Nephron progenitor cell (in vitro differentiated cells): ENCODE measurements around the gene MAPK9.

Experiments used
- DNase-seq: peaks from one replicate; pipeline ENCODE4 v3.0.0; 2021
- H3K27ac Mint-ChIP-seq: 2 replicates; pipeline ENCODE4 v1.8.0; 2021; ENCODE audit warnings: mild to moderate bottlenecking, moderate library complexity, mixed read lengths
- H3K27me3 Mint-ChIP-seq: 2 replicates; pipeline ENCODE4 v1.8.0; 2021; ENCODE audit warnings: mild to moderate bottlenecking, low read depth, mixed read lengths; ENCODE audit not compliant: poor library complexity
- H3K36me3 Mint-ChIP-seq: 2 replicates; pipeline ENCODE4 v1.8.0; 2021; ENCODE audit warnings: low read depth, mixed read lengths
- H3K4me1 Mint-ChIP-seq: 2 replicates; pipeline ENCODE4 v1.8.0; 2021; ENCODE audit warnings: mixed read lengths
- H3K4me3 Mint-ChIP-seq: 2 replicates; pipeline ENCODE4 v1.8.0; 2021; ENCODE audit warnings: mild to moderate bottlenecking, moderate library complexity, mixed read lengths
- H3K9me3 Mint-ChIP-seq: 2 replicates; pipeline ENCODE4 v1.8.0; 2021; ENCODE audit warnings: mild to moderate bottlenecking, moderate library complexity, mixed read lengths
- TF ChIP-seq, protein P1 (sequence below): fragments of 200-600 bp; sonication (generic); IDR thresholded peaks from 2 replicates; pipeline ENCODE4 v1.5.0; 2021; ENCODE audit warnings: antibody characterized with exemption

Gene MAPK9

DNA sequence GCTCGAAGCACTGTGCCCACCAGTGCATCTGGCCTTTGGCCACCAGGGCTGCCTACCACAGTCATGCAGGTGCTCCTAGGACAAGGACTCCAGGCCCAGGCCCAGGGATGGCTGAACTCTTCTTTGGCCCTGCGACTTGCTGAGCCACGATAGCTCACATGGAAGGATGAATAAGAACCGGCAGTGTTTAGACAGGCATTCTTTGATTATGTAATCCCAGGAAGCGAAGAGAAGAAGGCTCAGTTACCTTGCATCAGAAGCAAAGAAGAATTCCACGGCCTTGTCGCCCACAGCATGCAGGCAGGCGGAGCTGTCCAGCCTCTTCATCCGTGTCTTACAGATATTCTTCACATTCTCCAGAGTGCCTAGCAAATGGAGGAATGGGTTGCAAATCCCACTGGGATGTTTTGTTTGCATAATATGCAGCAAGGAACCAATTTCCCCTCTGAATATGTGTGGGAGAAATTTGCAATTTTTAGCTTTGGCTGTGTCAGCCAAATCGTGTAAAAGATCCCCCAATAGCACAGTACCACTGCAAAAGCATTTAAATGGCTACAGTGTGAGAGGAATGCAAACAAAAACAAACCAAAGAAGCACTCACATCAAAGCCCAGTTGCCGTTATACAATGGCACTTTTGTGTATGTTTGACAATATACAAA, 32.2 kb upstream of the MAPK9 start:
- Mint-ChIP-seq H3K27me3 (no peaks in the 10 kb centered on the region), H3K4me1 (peaks cover 10% of the 10 kb centered on the region), H3K9me3 (no peaks in the 10 kb centered on the region), H3K36me3 (peaks cover 60% of the 10 kb centered on the region), H3K4me3 (no peak overlapping the region), H3K27ac (peak overlapping the region; percentile 67)
- no peak for DNase-seq
- TF ChIP-seq, protein P1, sequence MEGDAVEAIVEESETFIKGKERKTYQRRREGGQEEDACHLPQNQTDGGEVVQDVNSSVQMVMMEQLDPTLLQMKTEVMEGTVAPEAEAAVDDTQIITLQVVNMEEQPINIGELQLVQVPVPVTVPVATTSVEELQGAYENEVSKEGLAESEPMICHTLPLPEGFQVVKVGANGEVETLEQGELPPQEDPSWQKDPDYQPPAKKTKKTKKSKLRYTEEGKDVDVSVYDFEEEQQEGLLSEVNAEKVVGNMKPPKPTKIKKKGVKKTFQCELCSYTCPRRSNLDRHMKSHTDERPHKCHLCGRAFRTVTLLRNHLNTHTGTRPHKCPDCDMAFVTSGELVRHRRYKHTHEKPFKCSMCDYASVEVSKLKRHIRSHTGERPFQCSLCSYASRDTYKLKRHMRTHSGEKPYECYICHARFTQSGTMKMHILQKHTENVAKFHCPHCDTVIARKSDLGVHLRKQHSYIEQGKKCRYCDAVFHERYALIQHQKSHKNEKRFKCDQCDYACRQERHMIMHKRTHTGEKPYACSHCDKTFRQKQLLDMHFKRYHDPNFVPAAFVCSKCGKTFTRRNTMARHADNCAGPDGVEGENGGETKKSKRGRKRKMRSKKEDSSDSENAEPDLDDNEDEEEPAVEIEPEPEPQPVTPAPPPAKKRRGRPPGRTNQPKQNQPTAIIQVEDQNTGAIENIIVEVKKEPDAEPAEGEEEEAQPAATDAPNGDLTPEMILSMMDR: no peak

DNA sequence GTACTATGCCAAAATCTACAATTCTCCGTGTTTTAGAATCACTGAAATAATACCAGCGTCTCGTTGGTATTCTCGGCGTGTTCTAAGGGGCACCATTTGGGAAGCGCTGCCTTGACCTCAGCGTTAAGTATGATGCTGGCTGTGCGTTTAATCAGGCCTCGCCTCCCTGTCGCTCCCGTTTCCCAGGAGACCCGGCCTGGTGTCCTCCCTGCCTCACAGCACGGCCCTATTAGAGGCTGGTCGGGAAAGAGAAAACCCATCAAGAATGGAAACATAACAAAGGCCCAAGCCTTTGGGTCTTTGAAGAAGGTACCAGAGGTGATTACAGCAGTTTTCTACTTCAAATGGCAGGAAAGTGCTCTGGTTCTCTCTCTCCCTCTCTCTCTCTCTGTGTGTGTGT, 31.3 kb upstream of the MAPK9 start:
- no peak for DNase-seq
- Mint-ChIP-seq H3K36me3 (peaks cover 59% of the 10 kb centered on the region), H3K9me3 (no peaks in the 10 kb centered on the region), H3K27ac (peak overlapping the region; percentile 74), H3K27me3 (no peaks in the 10 kb centered on the region), H3K4me3 (no peak overlapping the region), H3K4me1 (peaks cover 10% of the 10 kb centered on the region)
- TF ChIP-seq, protein P1: no peak

DNA sequence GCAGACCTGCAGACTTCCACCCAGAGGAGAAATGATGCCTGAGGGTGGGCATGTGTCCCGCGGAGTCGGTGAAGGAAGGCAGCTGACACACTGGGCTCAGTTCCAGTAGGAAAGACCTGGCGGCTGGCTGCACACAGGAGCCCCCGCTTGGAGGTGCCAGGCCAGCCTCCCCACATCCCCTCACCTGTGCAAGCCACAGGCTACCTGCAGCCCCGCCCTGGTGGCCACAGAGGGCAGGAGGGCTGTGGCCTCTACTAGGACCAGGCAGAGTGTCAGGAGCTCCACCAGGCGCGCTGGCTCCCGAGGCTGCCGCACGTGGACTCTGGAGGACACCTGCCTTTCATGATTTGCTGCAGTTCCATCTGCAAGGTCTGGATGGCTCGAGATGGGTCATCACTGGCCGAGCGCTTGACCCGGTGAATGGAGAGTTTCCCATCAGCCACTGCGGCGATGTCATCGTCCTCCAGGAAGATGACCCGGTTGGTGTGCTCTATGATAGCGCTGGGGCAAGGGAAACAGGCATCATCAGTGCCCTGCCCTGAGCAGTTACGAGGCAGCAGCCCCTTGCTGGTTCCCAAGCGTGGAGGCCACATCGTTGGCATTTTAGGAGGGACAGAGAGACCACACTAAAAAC, 26.7 kb upstream of the MAPK9 start:
- Mint-ChIP-seq H3K4me1 (peaks cover 4% of the 10 kb centered on the region), H3K9me3 (no peaks in the 10 kb centered on the region), H3K27ac (no peak overlapping the region), H3K4me3 (no peak overlapping the region), H3K27me3 (no peaks in the 10 kb centered on the region), H3K36me3 (peaks cover 71% of the 10 kb centered on the region)
- TF ChIP-seq, protein P1: no peak
- no peak for DNase-seq

DNA sequence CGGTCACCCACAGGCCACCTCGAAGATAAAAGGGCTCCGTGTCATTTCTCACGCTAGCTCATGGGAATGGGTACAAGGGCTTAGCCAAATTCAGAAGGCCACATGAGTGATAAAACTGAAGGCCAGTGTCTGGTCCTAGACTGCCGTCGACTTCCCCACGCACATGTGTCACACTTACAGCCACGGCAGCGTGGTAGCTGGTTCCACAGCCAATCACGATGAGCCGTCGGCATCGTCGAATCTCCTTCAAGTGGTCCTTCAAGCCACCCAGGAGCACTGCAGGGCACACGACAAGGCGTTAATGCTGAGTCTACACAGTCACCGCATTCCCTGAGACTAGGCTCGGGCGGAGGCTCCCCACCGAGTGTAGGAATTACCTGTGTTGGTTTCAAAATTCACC, 24.7 kb upstream of the MAPK9 start:
- H3K27ac Mint-ChIP-seq: no peak overlapping the region
- H3K27me3 Mint-ChIP-seq: no peaks in the 10 kb centered on the region
- TF ChIP-seq, protein P1: no peak
- H3K9me3 Mint-ChIP-seq: no peaks in the 10 kb centered on the region
- DNase-seq: no peak
- H3K36me3 Mint-ChIP-seq: peaks cover 60% of the 10 kb centered on the region
- no peaks in the 10 kb centered on the region for H3K4me1 Mint-ChIP-seq
- no peak overlapping the region for H3K4me3 Mint-ChIP-seq

DNA sequence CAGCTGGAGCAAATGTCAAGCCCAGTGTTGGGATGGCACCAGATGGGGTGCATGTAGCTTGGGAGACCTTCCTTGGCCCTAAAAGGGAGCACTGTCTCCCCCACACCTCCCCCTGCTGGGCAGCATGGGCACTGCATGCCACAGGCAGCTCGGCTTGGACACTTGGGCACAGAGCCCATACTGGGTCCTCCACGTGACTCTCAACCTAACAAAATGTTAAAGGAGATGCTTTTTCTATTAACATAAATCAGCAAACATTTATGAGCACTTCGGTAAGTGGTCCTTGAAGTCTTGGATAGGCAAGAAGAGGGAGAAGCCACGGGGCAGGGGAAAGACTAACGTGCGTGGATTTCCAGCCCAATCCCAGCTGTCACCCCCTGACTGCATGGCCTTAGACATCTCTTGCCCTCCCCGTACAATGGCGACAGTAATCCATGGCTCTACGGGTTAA, 23.9 kb upstream of the MAPK9 start:
- Mint-ChIP-seq H3K27me3 (no peaks in the 10 kb centered on the region), H3K4me3 (no peak overlapping the region), H3K9me3 (no peaks in the 10 kb centered on the region), H3K27ac (no peak overlapping the region), H3K36me3 (peaks cover 60% of the 10 kb centered on the region), H3K4me1 (no peaks in the 10 kb centered on the region)
- peak; percentile 69 for DNase-seq
- TF ChIP-seq, protein P1: peak; percentile 81
